Stomach (tissue), 9 donors: ENCODE measurements around the gene TLE2. TPM values are rescaled to one million over a fixed set of nuclear protein-coding genes. Genes with fewer than 3 reads are reported as not detected.

ENCODE experiments used
- DNase-seq, 2 donors: peaks; one replicate each; pipeline versions ENCODE4 v3.0.0 to v3.0.0-alpha.2; 2013 to 2019
- H3K27ac ChIP-seq, 5 donors: fragments of 200-600 bp in 4 of 5; sonication (generic) in 4 of 5; one replicate each; pipeline ENCODE4 v1.5.1; 2013 to 2019; ENCODE audit warnings: mild to moderate bottlenecking in 1 of 5, moderate library complexity in 1 of 5
- H3K27me3 ChIP-seq, 3 donors: fragments of 200-600 bp; sonication (generic); one replicate each; pipeline ENCODE4 v1.5.1; 2017 to 2019; ENCODE audit warnings: mixed run types in 1 of 3
- H3K36me3 ChIP-seq, 4 donors: fragments of 200-600 bp; sonication (generic); 1 replicate in 3 of 4; 2 replicates in 1 of 4; pipeline ENCODE4 v1.5.1; 2016 to 2019
- H3K4me1 ChIP-seq, 4 donors: fragments of 200-600 bp; sonication (generic); one replicate each; pipeline ENCODE4 v1.5.1; 2016 to 2019
- H3K4me3 ChIP-seq, 4 donors: fragments of 200-600 bp; sonication (generic) in 3 of 4; one replicate each; pipeline ENCODE4 v1.5.1; 2016 to 2019; ENCODE audit warnings: mild to moderate bottlenecking in 1 of 4
- H3K9me3 ChIP-seq, 4 donors: fragments of 200-600 bp; sonication (generic); one replicate each; pipeline ENCODE4 v1.5.1; 2016 to 2019
- CTCF ChIP-seq, 7 experiments: fragments of 450-650 bp in 4 of 7; fragments of 200-600 bp in 3 of 7; sonication (generic) in 3 of 7; IDR thresholded peaks; one replicate each; pipeline ENCODE4 v1.5.1; 2016 to 2019; ENCODE audit warnings: antibody characterized with exemption in 7 of 7, control low read depth in 2 of 7, mild to moderate bottlenecking in 1 of 7
- EP300 ChIP-seq: sonication (generic); formaldehyde crosslinking; IDR thresholded peaks from one replicate; pipeline ENCODE4 v1.6.1; 2017; ENCODE audit warnings: antibody characterized with exemption
- POLR2A ChIP-seq, 4 donors: fragments of 450-650 bp; IDR thresholded peaks; one replicate each; pipeline ENCODE4 v1.6.1; 2016; ENCODE audit warnings: antibody characterized with exemption in 4 of 4, control low read depth in 2 of 4, mild to moderate bottlenecking in 1 of 4, moderate library complexity in 1 of 4
- POLR2AphosphoS5 ChIP-seq, 3 donors: sonication (generic); formaldehyde crosslinking; IDR thresholded peaks; one replicate each; pipeline ENCODE4 v1.6.1; 2016; ENCODE audit warnings: antibody characterized with exemption in 3 of 3
- WGBS, 5 donors: extraction: QIAGEN DNeasy Blood & Tissue Kit in 3 of 5; methylation state at CpG; one replicate each; pipeline versions ENCODE4 v1.1.5 to v1.1.7; 2013 to 2018; 5-methylcytosine and 5-hydroxymethylcytosine counted together
- intact Hi-C: fragments of 100-400 bp; cut with DNase I; formaldehyde crosslinking; loops from one replicate; pipeline ENCODE4 v1.15.1; 2023; ENCODE audit warnings: low total_unique reads
- polyA plus RNA-seq, 3 donors: library from polyadenylated mRNA; stranded (reverse); fragments of 200-250 nt; gene quantifications; one replicate each; pipeline ENCODE4 v1.2.3, GENCODE V29; 2013
- total RNA-seq, 5 donors: library from RNA; depleted of rRNA; stranded (reverse); fragments of >200 nt; gene quantifications; one replicate each; pipeline versions ENCODE4 v1.1.0 to v1.2.3, GENCODE V29; 2014 to 2016
- donor health status: healthy with polysubstance abuse.
- donor health status: Bipolar disorder and iron deficiency.
- donor health status: healthy.

TLE2 gene
- total and polyA plus RNA-seq, 8 donors, result 13.8 to 92.9 (median 23.8) TPM

GRCh38 chr19:3048190-3048533 is 19.1 kb upstream of the TLE2 start:
- Histone ChIP-seq H3K36me3 (peaks cover 2 to 7% (median 4%) of the 10 kb centered on the region in 4 donors), H3K4me3 (peak overlapping the region in 1 of 4 donors; percentile 55), H3K4me1 (peaks cover 11 to 29% (median 21%) of the 10 kb centered on the region in 4 donors), H3K9me3 (no peaks in the 10 kb centered on the region), H3K27me3 (peaks cover 0 to 5% (median 0%) of the 10 kb centered on the region in 3 donors), H3K27ac (peak overlapping the region in 3 of 5 donors; percentile 60 to 88 (median 78))
- intact Hi-C loops, result no loop called here
- WGBS, 5 donors, result 79 to 92% (median 82%) methylated on average over 5 of the region's 5 CpGs
- TF ChIP-seq POLR2A (IDR thresholded peaks at IDR 0.05) (no peak), CTCF (IDR thresholded peaks at IDR 0.05) (no peak), EP300 (no peak), POLR2AphosphoS5 (IDR thresholded peaks at IDR 0.05) (no peak)
- no peak for DNase-seq

GRCh38 chr19:3047496-3048189 is 18.6 kb upstream of the TLE2 start:
- Histone ChIP-seq H3K4me3 (peak overlapping the region; percentile 45 to 58 (median 52)), H3K27me3 (peaks cover 0 to 5% (median 0%) of the 10 kb centered on the region in 3 donors), H3K36me3 (peaks cover 0 to 3% (median 2%) of the 10 kb centered on the region in 4 donors), H3K27ac (peak overlapping the region; percentile 25 to 88 (median 77)), H3K9me3 (no peaks in the 10 kb centered on the region), H3K4me1 (peaks cover 11 to 31% (median 22%) of the 10 kb centered on the region in 4 donors)
- TF ChIP-seq POLR2AphosphoS5 (IDR thresholded peaks at IDR 0.05) (no peak), CTCF (IDR thresholded peaks at IDR 0.05) (no peak), EP300 (no peak), POLR2A (IDR thresholded peaks at IDR 0.05) (no peak)
- intact Hi-C loops, result no loop called here
- peak; percentile 87 to 93 for DNase-seq
- WGBS, 5 donors, result 12 to 16% (median 14%) methylated on average over 27 to 28 of the region's 28 CpGs

GRCh38 chr19:3046698-3047495 is 17.8 kb upstream of the TLE2 start:
- Histone ChIP-seq H3K36me3 (no peaks in the 10 kb centered on the region), H3K9me3 (no peaks in the 10 kb centered on the region), H3K4me3 (peak overlapping the region; percentile 45 to 58 (median 52)), H3K27ac (peak overlapping the region in 4 of 5 donors; percentile 60 to 88 (median 78)), H3K27me3 (peaks cover 0 to 10% (median 0%) of the 10 kb centered on the region in 3 donors), H3K4me1 (peaks cover 11 to 38% (median 26%) of the 10 kb centered on the region in 4 donors)
- DNase-seq, result peak in 1 of 2 donors; percentile 88
- intact Hi-C loops, result no loop called here
- WGBS, 5 donors, result 4 to 43% (median 7%) methylated on average over 5 to 45 of the region's 47 CpGs
- TF ChIP-seq POLR2A (IDR thresholded peaks at IDR 0.05), result no peak
- no peak for TF ChIP-seq CTCF (IDR thresholded peaks at IDR 0.05)
- TF ChIP-seq EP300, result no peak

- no peaks in the 10 kb centered on the region for H3K9me3 ChIP-seq
- H3K36me3 ChIP-seq, result no peaks in the 10 kb centered on the region
- H3K4me3 ChIP-seq, result no peak overlapping the region
- WGBS, 5 donors, result 45 to 60% (median 50%) methylated on average over 14 to 16 of the region's 16 CpGs
- peak in 1 of 2 donors; percentile 40 for DNase-seq
- peaks cover 0 to 18% (median 0%) of the 10 kb centered on the region in 3 donors for H3K27me3 ChIP-seq
- TF ChIP-seq POLR2AphosphoS5 (IDR thresholded peaks at IDR 0.05) (no peak), CTCF (IDR thresholded peaks at IDR 0.05) (no peak), EP300 (no peak), POLR2A (IDR thresholded peaks at IDR 0.05) (no peak)
- peak overlapping the region in 4 of 5 donors; percentile 60 to 88 (median 78) for H3K27ac ChIP-seq
- peaks cover 11 to 41% (median 26%) of the 10 kb centered on the region in 4 donors for H3K4me1 ChIP-seq
- intact Hi-C loops, result no loop called here
Measured at GRCh38 chr19:3045885-3046697, 17.0 kb upstream of the TLE2 start.
